BLaER1 treated with 17β-estradiol and CSF1 and Interleukin-3, amounts not matched to agents 10 nM and 100 nM (cell line): ENCODE data around the gene MYOZ1.

ENCODE experiments used
- H3K27ac ChIP-seq, 11 experiments: shearing (Covaris generic); formaldehyde crosslinking; 2 replicates each; pipeline ENCODE4 v1.8.1; 2022
- H3K27me3 ChIP-seq, 11 experiments: shearing (Covaris generic); formaldehyde crosslinking; 2 replicates each; pipeline ENCODE4 v1.8.1; 2022
- H3K36me3 ChIP-seq, 11 experiments: shearing (Covaris generic); formaldehyde crosslinking; 2 replicates each; pipeline ENCODE4 v1.8.1; 2022
- H3K4me1 ChIP-seq, 10 experiments: shearing (Covaris generic); formaldehyde crosslinking; 2 replicates each; pipeline ENCODE4 v1.8.1; 2022
- H3K4me2 ChIP-seq, 11 experiments: shearing (Covaris generic); formaldehyde crosslinking; 2 replicates each; pipeline ENCODE4 v1.8.1; 2022
- H3K4me3 ChIP-seq, 10 experiments: shearing (Covaris generic); formaldehyde crosslinking; 2 replicates each; pipeline ENCODE4 v1.8.1; 2022
- H3K9ac ChIP-seq, 11 experiments: shearing (Covaris generic); formaldehyde crosslinking; 2 replicates each; pipeline ENCODE4 v1.8.1; 2022
- H3K9me3 ChIP-seq, 11 experiments: shearing (Covaris generic); formaldehyde crosslinking; replicated peaks in 1 of 11; 2 replicates each; pipeline ENCODE4 v1.8.1; 2022
- H4K20me1 ChIP-seq, 11 experiments: shearing (Covaris generic); formaldehyde crosslinking; 2 replicates each; pipeline ENCODE4 v1.8.1; 2022
- Cebpa-rat ChIP-seq, 11 experiments: shearing (Covaris generic); IDR thresholded peaks; 2 replicates each; pipeline ENCODE4 v1.8.1; 2022

MYOZ1 gene

GRCh38 chr10:73589563-73590126 lies 51.6 kb downstream of the MYOZ1 start:
- Histone ChIP-seq H3K4me1 (peaks cover 16 to 26% (median 21%) of the 10 kb centered on the region in 10 experiments), H3K27ac (no peak overlapping the region), H3K4me3 (no peak overlapping the region), H3K9ac (no peak overlapping the region), H3K27me3 (no peaks in the 10 kb centered on the region), H3K4me2 (no peak overlapping the region), H4K20me1 (no peaks in the 10 kb centered on the region), H3K9me3 (peaks cover 0 to 7% (median 0%) of the 10 kb centered on the region in 11 experiments; a peak in 2 of 22 replicates), H3K36me3 (no peaks in the 10 kb centered on the region)
- TF ChIP-seq Cebpa-rat (IDR thresholded peaks at IDR 0.05), result no peak

- Histone ChIP-seq H3K9ac (no peak overlapping the region), H3K27me3 (no peaks in the 10 kb centered on the region), H3K9me3 (peaks cover 0 to 7% (median 0%) of the 10 kb centered on the region in 11 experiments; a peak in 2 of 22 replicates), H3K27ac (no peak overlapping the region), H3K4me2 (no peak overlapping the region), H3K4me3 (no peak overlapping the region), H3K36me3 (no peaks in the 10 kb centered on the region), H4K20me1 (no peaks in the 10 kb centered on the region), H3K4me1 (peaks cover 16 to 26% (median 21%) of the 10 kb centered on the region in 10 experiments)
- TF ChIP-seq Cebpa-rat (IDR thresholded peaks at IDR 0.05), result no peak
These were observed 52.6 kb downstream of the MYOZ1 start for GRCh38 chr10:73588656-73589055.

GRCh38 chr10:73586583-73586984 lies 54.7 kb downstream of the MYOZ1 start:
- H3K4me1 ChIP-seq, result peaks cover 7 to 13% (median 9%) of the 10 kb centered on the region in 10 experiments
- H3K27ac ChIP-seq, result no peak overlapping the region
- H3K36me3 ChIP-seq, result no peaks in the 10 kb centered on the region
- peaks cover 0 to 7% (median 0%) of the 10 kb centered on the region in 11 experiments; a peak in 2 of 22 replicates for H3K9me3 ChIP-seq
- no peaks in the 10 kb centered on the region for H3K27me3 ChIP-seq
- TF ChIP-seq Cebpa-rat (IDR thresholded peaks at IDR 0.05), result no peak
- no peak overlapping the region for H3K4me3 ChIP-seq
- H3K4me2 ChIP-seq, result no peak overlapping the region
- no peak overlapping the region for H3K9ac ChIP-seq
- no peaks in the 10 kb centered on the region; a peak in 1 of 22 replicates for H4K20me1 ChIP-seq

- Histone ChIP-seq H3K4me1 (0 out of 20 replicates have a peak, but pooled peaks cover 0 to under 1% (median 0%) of the 10 kb centered on the region in 10 experiments), H3K4me3 (no peak overlapping the region), H3K9ac (no peak overlapping the region), H3K9me3 (peaks cover 0 to 7% (median 0%) of the 10 kb centered on the region in 11 experiments; a peak in 2 of 22 replicates), H4K20me1 (no peaks in the 10 kb centered on the region; a peak in 1 of 22 replicates), H3K36me3 (no peaks in the 10 kb centered on the region), H3K27me3 (no peaks in the 10 kb centered on the region), H3K4me2 (no peak overlapping the region), H3K27ac (no peak overlapping the region)
- no peak for TF ChIP-seq Cebpa-rat (IDR thresholded peaks at IDR 0.05)
These were observed 55.9 kb downstream of the MYOZ1 start for GRCh38 chr10:73585327-73585726.

- H3K27ac ChIP-seq, result no peak overlapping the region
- TF ChIP-seq Cebpa-rat (IDR thresholded peaks at IDR 0.05), result no peak
- no peak overlapping the region for H3K9ac ChIP-seq
- no peak overlapping the region for H3K4me2 ChIP-seq
- peaks cover 0 to 7% (median 0%) of the 10 kb centered on the region in 11 experiments; a peak in 2 of 22 replicates for H3K9me3 ChIP-seq
- H3K27me3 ChIP-seq, result no peaks in the 10 kb centered on the region
- no peaks in the 10 kb centered on the region for H3K36me3 ChIP-seq
- H4K20me1 ChIP-seq, result no peaks in the 10 kb centered on the region; a peak in 1 of 22 replicates
- no peaks in the 10 kb centered on the region for H3K4me1 ChIP-seq
- no peak overlapping the region for H3K4me3 ChIP-seq
These were observed 56.5 kb downstream of the MYOZ1 start for GRCh38 chr10:73584737-73585136.

GRCh38 chr10:73581918-73582317 lies 59.4 kb downstream of the MYOZ1 start:
- peaks cover 0 to 7% (median 0%) of the 10 kb centered on the region in 11 experiments; a peak in 2 of 22 replicates for H3K9me3 ChIP-seq
- H3K4me1 ChIP-seq, result peaks cover 0 to under 1% (median 0%) of the 10 kb centered on the region in 10 experiments; a peak in 1 of 20 replicates
- no peak for TF ChIP-seq Cebpa-rat (IDR thresholded peaks at IDR 0.05)
- no peaks in the 10 kb centered on the region; a peak in 1 of 22 replicates for H4K20me1 ChIP-seq
- H3K27me3 ChIP-seq, result no peaks in the 10 kb centered on the region
- no peaks in the 10 kb centered on the region for H3K36me3 ChIP-seq
- no peak overlapping the region for H3K4me3 ChIP-seq
- no peak overlapping the region for H3K27ac ChIP-seq
- H3K9ac ChIP-seq, result no peak overlapping the region
- H3K4me2 ChIP-seq, result no peak overlapping the region
